NCI-H1092 treated with DMSO at 0.1 percent for 48 hours (cell line): ENCODE data around the gene SLC38A3.
"Not testable (repeated sequence)": the region's sequence is repeated elsewhere in the genome, so short reads cannot be mapped to it uniquely, and the experiment has no call there.

Experiments
- DNase-seq: peaks from one replicate; lab custom pipeline; 2025; lab: John Stamatoyannopoulos, UW

The SLC38A3 gene

DNA sequence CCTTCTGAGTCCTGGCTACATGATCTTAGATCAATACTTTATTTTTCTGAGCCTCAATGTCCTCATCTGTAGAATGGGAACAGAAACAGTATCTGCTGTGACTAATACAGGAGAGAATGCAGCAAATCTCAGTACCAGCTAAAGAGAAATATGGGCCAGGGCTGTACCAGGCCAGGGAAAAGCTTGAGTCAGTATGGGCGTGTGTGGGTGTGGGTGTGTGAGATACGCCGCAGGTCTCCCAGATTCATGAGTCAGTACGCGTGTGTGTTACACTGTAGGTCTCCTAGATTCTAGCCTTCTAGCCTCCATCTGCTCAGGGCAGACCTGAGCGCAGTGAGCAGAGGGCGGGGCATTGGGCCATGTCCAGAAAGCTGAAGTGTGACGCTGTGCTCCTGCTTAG is 46.1 kb downstream of the SLC38A3 start:
- DNase-seq: no peak

DNA sequence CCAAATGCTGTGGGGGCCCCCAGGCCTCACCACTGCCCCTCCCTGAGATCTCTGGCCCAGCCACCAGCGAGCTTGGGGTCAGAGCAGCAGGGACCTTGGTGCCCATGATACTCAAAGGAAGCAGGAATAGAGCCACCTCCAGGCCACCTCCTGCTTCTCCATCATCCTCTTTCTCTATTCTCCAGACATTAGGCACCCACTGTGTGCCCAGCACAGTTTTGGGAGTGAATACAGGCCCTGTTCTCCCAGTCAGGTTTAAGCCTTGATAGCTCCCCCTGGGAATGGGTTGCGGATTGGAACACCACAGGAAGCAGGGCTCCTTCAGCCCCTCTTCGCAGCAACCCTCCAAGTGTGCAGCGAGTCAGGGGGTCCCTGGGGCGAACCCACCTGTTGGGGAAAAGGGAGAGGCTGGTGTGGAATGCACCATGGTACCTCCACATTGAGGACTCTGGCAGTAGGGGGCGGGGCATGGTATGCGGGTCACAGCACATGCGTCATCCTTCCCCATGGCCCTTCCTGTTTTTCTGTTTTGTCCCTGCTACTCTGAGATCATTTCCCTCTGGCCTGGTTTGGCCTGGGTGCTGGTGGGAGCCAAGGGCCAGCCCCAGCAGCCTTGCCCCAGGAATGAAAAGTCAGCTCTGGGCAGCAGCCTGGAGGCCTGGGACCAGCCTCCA is 49.6 kb downstream of the SLC38A3 start:
- DNase-seq: no peak

DNA sequence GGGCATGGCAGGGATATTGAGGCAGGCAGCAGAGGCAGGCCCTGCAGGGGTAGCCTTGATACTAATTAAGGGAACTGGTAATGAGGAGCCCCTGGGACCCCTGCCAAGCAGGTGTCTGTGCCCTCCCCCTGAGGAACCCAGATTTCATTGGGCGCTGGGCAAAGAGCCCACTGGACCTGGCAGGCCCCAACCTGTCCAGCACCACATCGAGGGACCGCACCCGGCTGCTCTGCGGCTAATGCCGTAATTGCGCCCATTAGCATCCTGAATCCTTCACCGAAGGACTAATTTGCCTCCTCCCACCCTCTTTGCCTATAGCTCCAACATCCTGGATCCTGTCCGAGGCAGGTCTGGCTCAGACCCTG is 50.2 kb downstream of the SLC38A3 start:
- no peak for DNase-seq

DNA sequence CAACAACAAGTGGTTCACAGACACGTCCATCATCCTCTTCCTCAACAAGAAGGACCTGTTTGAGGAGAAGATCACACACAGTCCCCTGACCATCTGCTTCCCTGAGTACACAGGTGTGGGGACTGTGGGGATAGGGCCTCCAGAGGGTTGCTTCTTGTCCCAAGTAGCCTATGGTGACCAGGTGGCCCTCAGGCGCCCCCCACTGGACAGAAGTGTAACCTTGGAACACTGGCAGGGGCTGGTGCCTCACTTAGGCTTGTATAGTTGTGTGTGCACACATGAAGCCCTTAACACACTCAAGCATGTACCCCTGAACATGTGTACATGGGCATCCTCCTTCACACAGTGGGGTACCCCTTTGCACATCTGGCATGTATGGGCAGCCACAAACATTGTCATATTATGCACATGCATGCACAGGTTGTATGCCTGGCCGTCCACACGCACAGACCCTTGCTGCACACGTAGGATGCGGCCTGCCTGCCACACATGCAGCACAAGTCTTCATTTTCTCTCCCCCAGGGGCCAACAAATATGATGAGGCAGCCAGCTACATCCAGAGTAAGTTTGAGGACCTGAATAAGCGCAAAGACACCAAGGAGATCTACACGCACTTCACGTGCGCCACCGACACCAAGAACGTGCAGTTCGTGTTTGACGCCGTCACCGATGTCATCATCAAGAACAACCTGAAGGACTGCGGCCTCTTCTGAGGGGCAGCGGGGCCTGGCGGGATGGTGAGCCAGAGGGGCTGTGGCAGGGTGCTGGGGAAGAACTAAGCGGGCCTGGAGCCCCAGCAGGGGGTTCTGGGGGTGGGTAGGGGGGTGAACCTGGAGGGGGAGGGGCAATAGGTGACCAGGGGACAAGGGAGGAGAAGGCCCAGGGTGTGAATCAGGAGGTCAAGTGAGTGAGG is 52.2 kb downstream of the SLC38A3 start:
- no peak for DNase-seq

DNA sequence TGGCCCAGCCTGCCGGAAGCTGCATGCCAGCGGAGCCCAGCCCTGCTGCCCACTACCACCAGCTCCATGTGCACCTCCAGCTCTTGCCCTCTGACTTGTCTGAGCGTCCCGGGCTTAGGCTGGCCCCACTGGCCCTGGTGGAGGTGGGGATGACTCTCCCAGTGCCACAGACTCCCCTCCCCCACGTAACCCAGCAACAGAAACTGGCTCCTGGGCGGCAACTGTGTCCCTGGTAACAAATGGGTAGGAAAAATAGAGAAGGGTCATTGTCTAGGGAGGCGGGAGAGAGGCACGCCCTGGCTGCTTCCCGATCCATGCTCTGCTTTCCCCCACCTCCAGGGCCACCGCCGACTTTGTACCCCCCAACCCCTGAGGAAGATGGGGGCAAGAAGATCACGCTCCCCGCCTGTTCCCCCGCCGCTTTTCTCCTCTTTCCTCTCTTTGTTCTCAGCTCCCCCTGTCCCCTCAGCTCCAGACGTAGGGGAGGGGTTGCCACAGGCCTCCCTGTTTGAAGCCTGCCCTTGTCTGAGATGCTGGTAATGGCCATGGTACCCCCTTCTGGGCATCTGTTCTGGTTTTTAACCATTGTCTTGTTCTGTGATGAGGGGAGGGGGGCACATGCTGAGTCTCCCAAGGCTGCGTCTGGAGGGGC is 53.1 kb downstream of the SLC38A3 start:
- DNase-seq: no peak

DNA sequence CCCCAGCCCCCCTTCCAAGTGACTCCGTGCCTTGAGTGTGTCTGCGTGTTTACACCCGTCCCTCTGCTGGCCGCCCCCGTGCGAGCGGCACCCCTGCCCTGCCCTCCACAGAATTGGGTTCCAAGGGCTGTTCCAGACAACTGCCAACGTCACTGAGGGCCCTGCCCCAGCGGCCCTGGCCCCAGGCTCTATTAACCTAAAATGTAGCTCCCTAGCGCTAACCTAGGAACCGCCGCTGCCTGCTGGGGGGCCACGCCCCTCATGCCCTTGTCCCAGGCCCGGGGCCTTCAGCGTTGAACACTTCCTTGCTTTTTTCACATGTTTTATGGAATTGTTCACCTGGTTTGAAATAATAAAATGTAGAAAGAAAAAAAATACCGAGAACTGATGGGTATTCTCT is 53.9 kb downstream of the SLC38A3 start:
- DNase-seq: no peak

DNA sequence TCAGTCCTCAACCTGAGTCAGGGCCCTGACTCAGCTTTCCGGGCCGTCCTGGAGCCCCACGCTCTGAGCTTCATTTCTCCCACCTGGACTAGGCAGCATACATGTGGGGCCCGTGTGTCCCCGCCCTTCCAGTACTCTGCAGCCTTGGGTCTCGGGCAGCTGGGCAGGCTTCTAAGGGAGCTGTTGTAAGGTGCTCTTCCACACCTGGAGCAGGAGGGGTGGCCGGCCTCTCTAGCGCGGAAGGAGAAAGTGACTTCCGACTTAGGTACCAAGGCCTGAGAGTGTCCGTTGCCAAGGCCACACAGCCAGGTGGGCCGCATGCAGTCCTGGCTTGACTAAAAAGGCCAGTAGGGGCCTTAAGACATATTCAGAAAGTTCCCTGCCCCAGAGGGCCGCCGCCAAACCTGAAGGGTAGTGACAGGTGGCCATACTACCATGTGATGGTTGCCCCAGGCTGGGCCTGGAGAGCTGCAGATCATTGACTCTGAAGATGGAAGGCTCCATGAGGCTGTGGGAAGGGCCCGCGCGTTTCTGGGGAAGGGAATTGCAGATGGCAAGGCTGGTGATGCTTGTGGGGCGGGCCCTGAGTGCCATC is 54.5 kb downstream of the SLC38A3 start:
- no peak for DNase-seq

DNA sequence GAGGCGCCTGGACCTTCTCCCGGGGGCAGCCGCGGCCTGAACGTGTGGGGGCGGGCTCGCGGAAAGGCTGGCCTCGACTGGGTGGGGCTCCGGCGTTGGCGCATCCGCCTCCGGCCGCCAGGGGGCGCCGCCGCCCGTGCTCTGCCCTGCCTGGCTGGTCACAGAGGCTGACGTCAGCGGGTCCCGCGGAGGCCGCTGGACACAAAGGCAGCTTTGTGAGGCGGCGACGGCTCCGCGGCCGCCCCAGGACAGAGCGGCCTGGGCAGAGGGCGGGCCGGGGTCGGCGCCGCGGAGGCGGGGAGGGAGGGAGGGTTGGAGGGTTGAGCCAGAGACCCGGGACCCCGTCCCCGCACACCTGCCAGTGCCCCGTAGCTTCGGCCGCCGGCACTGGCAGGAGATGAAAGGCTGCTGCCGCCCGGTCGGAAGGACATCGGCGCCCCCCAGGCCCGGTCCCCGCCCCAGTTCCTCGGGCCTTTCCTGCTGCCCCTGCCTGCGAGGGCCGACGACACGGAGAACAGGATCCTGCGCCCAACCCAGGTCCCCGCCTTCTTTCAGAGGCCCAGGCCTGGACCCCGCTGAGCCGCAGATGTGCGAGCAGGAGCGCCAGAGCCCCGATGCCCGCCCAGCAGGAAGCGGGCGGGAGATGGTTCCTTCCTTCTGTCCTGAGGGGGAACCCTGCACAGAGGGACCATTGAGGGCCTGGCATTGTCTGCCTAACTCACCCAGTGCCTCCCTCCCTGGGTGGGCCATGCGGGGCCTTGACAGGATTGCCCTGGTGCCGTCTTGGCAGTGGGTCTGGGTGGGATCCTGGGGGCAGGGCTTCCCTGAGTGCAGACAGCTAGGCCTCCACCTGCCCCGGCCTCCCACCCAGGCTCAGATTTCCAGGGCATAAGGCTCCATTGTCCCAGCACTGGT is 55.2 kb downstream of the SLC38A3 start:
- DNase-seq: peak; percentile 73

DNA sequence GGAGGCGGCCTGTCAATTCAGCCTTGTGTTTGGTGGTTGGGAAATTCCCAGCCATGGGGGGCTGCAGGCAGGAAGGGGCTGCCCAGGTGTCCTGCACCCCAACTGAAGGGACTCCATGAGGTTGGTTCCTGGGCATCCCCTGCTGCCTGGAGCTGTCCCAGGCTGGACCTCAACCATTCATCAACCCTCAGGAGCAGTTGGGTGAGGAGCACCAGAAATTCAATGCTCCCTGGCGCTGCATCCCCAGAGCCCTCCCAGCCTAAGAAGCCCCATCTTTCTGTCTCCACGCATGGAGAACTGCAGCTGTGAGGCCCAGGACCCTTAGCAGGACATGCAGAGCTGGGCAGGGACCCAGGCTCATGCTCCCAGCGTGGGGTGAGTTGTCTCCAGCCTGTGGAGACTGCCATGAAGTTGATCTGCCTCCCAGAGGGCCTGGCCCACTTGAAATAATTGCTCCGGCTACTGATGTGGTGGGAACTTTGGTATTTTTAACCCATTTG is 55.9 kb downstream of the SLC38A3 start:
- no peak for DNase-seq

DNA sequence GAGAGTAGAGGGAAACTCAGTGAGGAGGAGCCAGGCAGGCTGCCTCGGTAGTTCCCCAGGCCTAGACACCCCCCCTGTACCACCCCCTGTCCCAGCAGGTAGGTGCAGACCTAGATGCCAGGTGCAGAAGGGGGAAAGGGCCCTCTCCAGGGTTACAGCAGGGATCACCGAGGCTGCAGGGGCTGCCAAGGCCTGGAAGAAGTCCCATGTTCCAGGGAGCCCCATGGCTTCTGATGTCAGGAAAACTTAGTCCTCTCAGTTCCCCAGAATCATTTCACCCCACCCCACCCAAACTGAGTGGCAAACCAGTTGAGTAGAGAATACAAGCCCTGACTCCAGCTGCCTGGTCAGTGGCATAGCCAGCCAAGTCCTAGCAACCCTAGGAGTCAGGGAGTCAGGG is 56.4 kb downstream of the SLC38A3 start:
- no peak for DNase-seq

DNA sequence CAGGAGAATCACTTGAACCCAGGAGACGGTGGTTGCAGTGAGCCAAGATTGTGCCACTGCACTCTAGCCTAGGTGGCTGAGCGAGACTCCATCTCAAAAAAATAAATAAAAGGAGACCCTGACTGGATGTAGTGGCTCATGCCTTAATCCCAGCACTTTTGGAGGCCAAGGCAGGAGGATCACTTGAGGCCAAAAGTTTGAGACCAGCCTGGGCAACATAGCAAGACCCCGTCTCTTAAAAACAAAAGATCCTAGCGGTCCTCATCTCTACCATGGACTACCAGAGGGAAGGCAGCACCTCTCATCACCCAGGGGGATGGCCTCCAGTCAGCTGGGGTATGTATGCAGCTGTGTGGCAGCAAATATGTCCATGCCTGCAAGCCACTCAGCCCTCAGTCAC is 57.1 kb downstream of the SLC38A3 start:
- not testable (repeated sequence) for DNase-seq

DNA sequence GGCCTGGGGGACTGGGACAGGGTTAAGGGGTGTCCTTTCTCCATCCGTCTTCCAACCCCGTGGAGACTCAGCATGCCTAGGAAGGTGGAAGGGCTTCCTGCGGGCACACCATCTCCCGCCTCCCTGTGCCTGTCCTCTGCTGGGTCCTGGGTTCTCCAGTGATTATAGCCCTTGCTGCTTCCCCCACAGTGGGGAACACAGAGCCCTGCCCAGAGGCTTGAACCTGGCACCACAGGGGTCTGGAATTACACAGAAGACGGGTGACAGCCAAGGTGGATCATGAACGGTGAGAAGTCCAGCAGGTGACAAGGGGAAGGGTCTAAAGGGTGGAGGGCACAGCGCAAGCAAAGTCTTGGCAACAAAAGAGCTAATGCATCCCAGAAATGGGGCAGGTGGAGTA is 57.7 kb downstream of the SLC38A3 start:
- no peak for DNase-seq

DNA sequence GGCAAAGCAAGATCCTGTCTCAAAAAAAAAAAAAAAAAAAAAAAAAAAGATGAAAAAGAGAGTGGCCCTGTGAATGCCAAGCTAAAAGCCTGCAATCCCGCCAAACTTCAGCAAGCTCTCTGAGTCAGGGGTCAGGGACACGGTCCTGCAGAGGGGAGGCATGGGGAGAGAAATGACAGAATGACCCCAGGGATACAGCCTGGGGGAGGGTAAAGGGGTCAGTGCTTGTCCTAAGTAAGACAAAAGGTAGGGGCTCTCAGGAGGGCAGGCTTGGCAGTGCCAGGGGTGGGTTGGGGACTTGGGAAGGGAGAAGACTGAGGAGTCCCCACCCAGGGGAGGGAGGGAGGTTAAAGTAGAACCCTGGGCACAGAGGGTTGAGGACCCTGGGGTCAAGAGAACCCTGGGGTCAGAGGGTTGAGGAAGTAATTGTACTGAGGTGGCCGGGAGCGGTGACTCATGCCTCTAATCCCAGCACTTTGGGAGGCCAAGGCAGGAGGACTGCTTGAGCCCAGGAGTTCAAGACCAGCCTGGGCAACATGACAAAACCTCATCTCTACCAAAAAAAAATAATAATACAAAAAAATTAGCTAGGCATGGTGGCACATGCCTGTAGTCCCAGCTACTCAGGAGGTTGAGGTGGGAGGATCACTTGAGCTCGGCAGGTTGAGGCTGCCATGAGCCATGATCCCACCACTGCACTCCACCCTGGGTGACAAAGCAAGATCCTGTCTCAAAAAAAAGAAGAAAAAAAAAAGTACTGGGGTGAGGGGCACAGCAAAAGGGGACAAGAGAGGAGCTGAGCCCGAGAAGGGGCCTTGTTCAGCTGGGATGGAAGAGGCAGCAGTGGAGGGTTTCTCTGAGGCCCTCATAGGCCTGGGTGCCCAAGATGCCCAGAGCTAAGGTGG is 58.7 kb downstream of the SLC38A3 start:
- DNase-seq: no peak

DNA sequence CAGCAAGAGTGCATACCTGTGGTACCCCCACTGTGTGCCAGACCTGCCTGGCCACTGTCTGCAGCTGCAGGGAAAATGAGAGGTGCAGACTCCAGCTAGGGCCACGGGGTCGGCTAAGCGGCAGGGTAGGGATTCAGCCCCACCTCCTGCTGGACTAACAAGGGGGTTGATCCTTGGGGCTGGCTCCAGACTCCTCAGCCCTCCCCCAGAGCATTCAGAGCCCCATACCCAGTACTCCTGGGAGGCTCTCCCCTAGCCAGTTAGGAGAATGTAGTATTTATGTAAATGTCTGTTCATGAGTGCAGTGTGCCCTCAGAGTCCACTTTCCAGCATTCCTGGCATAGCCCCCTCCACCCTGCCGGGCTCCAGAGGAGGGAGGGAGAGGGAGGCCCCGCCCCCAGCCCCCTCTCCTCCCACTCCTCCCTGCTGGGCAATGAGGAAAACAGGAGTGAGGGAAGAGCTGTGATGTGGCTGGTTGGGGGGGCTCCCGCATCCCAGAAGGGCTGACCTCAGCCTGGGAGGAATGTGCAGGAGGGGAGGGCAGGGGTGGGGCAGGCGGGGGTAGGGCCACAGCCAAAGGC is 59.4 kb downstream of the SLC38A3 start:
- no peak for DNase-seq

DNA sequence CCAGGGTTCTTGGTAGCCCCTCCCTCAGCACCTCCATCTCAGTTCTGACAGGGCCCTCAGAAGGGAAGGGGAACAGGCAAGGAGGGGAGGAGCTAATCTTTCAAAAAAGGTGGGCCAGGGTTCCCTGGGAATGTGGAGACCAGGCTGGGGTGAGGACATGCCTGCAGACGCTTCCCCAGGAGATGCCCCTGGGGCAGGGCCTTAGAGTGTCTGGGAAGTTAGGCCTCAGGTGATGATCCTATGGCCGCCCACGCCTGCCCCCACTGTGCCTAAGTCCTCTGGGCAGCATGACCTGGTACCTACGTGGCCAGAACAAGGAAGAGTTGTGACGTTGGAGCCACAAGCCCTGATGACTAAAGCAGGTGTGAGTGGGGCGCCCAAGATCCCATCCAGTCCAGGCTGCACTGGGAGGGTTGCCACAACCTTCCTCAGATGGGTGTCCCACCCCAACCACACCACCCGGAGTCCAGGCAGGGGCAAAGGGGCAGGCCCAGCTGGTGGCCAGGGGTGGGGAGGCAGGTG is 60.0 kb downstream of the SLC38A3 start:
- no peak for DNase-seq

DNA sequence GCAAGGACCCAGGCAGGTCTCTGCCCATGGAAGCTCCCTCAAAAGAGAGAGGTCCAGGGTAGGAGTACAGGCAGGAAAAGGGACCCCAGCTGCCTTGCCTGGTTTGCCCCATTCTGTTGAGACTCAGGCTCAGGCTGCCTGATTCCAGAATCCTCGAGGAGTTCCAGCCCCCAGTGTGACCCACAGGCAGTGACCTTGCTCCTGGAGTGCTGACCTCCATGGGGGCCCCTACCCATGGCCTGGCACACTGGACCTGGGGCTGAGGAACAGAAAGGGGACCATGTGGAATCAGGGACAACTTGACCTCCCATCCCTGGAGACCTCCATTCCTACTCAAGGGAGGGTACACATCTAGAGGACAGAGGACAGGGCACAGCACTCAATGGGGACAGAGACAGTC is 60.5 kb downstream of the SLC38A3 start:
- no peak for DNase-seq

DNA sequence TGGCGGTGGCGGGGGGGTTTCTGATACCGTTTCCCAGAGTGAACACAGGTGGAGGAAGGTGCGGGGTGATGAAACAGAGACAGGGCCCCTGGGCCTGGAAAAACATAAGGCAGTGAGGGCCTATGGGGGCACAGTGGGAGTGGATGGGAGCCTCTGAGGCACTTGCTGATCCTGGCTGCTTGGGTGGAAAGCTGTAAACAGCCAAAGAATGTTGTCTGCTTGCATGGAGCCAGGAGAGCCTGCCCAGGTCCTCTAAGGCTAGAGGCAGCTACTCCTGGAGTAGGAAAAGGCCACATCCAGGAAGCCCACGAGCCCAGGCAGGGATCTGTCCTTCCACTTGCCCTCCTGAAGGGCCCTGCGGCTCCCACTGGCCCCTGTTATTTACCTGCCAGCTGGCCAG is 60.9 kb downstream of the SLC38A3 start:
- no peak for DNase-seq

DNA sequence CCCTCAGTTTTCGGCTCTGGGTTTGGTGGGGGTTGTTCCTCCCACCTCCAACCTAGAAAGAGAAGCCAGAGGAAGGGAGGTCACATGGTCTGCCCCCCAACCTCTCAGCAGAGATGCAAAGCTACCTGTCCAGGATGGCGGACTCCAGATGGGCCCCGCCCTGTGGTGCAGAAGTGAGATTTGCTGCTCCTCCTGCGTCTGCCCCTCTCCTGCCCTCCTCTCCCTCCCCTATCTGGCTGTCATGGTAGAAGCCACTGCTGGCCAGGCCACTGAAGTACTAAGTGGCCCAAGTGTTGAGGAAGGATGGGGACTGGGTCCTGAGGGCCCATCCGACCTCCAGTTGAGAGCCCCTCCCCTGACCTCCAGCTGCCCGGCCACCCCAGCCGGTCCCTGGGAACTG is 61.8 kb downstream of the SLC38A3 start:
- DNase-seq: no peak

DNA sequence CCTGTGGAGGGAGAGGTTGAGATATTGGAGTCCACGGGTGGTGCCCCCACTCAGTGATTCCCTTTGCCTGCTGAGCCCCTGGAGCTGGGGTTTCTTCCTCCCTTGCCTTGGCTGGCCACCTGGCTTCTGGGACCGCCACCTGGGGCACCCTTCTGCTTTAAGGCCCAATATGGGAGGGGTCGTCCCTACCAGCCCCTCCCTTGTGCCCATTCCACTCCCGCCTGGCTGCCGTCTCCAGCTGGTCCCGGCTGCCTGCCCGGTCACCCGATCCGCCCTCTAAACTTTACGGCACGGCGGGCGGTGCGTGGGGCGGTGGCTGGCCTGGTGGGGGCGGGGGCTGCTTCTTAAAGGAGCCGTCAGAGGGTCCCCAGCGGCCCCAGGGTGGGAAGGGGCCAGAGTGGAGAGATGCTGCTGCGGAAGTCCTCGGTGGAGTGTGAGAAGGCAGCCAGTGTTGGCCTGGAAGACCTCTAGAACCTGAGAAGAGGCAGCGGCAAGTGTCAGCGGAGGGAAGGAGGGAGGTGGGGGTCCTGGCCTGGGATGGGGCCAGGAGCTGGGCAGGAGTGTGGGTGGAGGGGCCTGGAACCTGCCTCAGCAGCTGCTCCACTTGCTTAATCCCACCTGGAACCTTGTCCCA is 62.3 kb downstream of the SLC38A3 start:
- no peak for DNase-seq
